ENCODE measurements around the gene MCRS1.

The MCRS1 gene

DNA sequence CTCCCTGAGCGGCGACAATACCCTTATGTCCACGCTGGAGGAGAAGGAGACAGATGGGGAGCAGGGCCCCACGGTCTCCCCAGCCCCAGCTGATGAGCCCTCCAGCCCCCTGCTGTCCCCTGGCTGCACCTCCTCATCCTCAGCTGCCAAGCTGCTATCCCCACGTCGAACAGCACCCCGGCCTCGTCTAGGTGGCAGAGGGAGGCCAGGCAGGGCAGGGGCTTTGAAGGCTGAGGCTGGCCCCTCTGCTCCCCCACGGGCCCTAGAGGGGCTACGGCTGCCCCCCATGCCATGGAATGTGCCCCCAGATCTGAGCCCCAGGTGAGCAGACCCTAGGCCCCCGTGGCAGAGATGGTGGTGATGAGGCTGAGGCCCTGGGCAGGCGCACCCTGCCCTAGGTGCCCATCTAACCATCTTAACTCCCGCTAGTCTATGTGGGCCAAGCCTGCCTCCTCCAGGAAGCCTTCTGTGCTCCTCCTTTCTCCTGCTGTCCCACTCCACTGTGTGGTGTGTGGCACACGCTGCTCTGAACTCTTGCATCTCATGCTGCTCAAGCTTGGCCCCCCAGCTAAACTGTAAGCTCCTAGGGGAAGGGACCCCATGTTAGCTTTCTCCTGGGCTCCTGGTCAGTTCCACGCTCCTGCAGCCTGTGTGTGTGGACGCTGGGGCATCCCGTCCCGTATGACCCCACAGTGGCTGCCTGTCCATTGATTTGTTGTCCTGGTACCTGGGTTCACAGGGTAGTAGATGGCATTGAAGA, 12.1 kb downstream of the MCRS1 start:
- DNase-seq = no peak

DNA sequence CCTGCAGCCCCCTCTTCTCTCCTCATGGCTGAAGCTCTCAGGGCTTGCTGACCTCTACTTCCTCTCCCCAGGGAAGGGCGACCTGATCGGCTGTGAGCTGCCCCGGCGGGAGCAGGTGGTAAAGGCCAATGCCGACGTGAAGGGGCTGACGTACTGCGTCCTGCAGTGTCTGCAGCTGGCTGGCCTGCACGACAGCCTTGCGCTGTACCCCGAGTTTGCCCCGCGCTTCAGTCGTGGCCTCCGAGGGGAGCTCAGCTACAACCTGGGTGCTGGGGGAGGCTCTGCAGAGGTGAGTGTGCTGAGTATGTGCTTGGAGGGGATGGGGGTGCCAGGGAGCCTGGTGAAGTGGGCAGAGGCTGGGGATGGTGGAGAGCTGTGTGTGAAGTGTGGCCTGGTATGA, 13.7 kb downstream of the MCRS1 start:
- no peak for DNase-seq

DNA sequence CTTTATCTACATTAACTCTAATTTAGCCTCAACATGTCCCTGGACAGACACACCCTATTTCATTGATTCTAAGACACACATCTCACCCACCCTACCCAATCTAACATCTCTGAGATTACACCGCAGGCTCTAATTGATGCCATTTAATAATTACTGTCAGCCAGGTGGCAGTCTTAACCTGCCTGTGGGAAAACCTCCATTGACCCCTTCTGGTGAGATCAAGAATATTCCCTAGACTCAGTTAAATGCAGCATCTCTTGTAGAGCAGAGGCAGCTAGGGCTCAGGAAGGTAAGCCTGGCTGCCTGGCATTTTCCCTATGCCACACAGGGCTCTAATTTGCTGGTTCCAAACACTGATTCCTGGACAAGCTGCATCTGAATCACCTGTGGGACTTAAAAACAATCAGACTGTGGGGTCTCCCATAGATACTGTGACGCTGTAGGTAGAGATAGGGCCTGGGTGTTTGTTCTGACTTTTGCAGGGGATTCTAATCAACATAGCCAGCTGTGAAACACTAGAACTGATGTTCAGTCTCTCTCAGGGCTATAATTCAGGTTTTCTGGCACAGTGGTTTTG, 14.3 kb downstream of the MCRS1 start:
- DNase-seq = no peak

DNA sequence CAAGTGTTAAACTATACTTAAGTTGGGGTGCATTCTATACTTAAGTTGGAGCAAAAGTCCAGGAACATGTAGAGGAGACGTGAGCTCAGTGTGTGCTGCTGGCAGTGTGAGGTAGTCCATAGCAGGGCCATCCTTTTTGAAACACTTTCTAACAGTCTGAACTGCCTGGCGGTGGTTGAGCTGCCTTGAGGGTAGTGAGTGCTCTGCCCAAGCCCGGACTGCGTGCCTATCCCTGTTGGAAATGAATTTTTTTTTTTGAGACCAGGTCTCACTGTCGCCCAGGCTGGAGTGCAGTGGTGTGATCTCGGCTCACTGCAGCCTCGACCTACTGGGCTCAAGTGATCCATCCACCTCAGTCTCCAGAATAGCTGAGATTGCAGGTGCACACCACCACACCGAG, 15.0 kb downstream of the MCRS1 start:
- no peak for DNase-seq

DNA sequence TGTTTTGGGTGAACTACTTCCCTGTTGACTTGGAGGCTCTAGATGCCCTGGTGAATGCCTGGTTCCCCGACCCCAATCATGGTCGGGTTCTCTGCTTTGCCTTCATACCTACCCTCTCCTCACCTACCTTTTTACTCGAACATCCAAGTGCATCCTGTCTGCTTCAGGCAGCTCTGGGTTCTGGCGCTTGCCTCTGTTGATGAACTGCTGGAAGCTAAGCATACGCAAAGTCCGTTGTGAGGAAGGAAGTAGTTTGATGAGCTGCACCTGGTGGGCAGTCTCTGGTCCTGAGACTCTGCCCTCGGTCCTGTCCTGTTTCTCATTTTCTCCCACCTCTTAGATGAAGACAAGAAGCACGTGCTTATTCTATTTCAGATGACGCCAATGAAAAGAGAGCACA, 15.5 kb downstream of the MCRS1 start:
- no peak for DNase-seq

DNA sequence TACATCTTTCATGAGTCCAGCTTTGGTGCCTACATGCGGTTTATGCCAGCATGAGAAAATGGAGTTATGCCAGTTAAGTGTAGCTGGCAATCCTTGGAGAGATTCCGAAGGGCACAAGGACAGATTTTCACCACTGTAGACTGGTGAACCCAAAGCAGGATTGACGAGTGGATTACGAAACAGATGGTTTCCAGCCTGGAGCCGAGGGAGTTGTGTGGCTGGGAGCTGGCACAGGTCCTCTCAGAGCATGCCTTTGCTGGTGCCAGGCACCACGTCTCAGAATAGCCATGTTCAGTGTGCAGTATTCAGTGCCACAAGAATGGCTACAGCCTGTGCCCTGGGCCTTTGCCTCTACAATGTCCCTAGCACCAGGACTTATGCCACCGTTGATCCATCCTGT, 15.9 kb downstream of the MCRS1 start:
- no peak for DNase-seq

DNA sequence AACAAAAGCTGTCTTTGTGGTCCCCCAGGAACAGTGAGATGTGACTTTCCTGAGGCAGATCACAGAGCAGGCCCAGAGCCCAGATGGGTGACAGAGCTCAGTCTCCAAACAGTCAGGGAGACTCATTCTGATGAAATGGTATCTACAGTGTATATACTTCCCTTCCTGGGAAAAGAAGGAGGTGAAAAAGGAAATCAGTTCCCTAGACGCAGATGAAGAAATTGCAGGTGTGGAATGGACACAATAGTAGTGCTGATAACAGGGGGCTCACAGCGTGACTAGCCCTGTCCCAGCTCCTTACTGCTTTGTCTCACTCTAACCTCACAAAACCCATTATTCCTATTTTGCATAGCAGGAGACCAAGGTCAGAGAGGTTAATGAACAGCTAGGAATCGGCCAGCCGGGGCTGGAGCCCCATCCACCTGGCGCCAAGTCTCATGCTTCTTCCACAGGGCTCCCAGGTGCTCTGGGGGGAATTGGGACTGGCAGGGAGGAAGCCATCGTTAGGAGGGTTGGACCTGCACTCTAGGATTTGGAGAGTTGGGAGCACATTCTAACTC, 17.2 kb downstream of the MCRS1 start:
- no peak for DNase-seq

DNA sequence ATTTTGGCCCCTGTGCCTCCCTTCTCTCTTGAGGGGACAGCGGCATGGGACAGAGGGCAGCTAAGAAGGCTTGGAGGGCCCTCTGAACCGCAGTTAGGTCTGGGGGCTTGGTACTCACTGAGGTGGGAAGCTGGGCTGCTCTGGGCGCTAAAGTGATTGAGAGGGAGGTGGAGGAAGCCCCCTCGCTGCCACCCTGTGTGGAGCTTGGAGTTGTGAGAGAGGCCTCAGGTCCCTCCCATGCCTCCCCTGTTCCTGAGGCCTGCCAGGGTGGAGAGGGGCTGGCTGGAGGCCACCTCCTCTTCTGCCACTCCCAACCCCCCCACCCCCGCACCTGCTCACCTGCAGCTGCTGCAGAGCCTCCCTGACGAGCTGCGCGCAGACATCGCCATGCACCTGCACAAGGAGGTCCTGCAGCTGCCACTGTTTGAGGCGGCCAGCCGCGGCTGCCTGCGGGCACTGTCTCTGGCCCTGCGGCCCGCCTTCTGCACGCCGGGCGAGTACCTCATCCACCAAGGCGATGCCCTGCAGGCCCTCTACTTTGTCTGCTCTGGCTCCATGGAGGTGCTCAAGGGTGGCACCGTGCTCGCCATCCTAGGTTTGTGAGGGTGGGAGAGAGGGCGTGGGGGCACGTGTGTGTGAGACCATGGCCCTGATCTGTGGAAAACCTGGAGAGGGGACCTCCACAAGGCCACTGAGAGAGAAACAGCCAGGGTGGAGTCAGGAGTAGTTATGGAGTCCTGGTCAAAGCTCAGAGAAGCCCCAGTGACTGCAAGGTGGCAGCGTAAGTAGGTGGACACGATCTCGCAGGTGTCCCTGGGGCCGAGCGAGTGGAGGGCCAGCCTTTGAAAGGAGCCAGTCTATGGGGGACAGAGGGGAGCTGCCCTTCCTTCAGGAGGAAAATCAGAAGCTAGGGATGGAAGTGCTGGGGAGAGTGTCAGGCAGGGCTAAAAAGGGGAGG, 17.9 kb downstream of the MCRS1 start:
- DNase-seq = no peak

DNA sequence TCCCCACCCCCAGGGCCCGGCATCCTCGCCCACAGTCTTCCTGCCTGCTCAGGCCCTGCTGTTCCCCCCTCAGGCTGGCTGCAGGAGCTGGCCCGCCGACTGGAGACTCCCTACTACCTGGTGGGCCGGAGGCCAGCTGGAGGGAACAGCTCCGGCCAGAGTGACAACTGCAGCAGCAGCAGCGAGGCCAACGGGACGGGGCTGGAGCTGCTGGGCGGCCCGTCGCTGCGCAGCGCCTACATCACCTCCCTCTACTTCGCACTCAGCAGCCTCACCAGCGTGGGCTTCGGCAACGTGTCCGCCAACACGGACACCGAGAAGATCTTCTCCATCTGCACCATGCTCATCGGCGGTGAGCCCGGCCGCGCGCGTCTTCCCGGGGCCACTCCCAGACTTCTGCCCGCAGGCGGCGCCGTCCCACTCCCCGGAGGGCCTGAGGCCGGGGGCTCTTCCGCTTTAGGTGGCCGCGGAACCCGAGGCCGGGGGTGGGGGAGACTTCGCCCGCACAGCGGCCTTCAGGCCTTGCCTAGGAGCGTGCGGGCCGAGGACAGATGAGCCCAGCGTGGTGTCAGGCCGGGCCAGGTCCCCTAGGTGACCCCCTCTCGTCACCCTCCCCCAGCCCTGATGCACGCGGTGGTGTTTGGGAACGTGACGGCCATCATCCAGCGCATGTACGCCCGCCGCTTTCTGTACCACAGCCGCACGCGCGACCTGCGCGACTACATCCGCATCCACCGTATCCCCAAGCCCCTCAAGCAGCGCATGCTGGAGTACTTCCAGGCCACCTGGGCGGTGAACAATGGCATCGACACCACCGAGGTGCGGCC, 18.9 kb downstream of the MCRS1 start:
- DNase-seq = no peak

DNA sequence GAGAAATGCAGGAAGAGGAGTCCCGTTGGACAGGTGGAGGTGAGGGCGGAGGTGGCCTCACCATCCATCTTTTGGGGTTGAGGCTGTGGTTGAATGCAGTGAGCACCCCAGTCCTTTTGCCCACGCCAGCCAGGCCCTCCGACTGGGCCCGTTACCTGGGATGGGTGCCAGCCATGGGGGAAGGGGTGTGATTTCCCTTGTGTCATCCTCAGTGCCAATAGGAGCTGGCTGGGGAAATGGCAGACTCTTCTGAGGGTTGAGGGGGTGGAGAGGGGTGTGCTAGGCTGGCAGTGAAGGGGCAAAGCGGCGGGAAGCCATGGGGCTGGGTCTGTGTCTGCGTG, 19.5 kb downstream of the MCRS1 start:
- DNase-seq = no peak

DNA sequence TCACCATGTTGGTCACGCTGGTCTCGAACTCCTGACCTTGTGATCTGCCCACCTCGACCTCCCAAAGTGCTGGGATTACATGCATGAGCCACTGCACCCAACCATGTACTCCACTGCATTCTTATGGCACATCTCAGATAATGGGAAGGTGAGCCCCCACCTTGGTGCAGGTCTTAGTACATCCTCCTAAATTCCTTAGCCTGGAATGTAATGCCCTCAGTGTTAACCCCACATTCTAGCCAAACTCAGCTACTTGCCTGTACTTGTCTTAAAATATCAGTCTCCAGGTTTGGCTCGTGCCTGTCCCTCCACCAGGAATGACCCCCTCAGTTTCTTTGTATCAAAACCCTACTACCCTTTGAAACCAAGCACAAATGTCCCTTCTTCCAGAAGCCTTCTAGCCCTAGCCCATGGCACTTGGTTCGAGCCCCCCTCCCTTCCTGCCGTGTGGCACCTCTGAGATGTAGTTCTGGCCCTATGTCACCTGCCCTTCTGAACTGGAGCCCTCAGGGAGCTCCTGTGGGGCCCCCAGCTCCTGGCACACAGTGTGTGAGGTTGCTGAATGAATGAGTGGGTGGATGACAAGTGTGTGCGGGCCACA, 20.8 kb downstream of the MCRS1 start:
- DNase-seq = no peak

DNA sequence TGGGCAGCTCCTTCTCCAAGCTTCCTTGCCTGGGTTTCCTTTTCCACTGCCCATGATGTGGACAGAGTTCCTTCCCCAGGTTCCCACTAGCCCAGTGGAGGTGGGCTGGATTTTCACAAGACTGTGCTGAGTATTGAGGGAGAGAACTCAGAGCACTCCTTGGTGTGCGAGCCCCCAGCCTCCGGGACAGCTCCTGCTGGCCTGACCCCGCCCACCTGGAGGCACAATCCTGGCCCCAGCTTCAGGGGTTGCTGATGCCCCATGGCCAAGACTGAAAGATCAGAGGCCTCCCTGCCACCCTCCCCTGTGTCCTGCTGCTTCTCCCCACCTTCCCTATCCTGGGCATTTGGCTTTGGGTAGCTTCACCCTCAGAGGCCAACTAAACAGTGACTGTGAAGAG, 21.5 kb downstream of the MCRS1 start:
- DNase-seq = no peak

DNA sequence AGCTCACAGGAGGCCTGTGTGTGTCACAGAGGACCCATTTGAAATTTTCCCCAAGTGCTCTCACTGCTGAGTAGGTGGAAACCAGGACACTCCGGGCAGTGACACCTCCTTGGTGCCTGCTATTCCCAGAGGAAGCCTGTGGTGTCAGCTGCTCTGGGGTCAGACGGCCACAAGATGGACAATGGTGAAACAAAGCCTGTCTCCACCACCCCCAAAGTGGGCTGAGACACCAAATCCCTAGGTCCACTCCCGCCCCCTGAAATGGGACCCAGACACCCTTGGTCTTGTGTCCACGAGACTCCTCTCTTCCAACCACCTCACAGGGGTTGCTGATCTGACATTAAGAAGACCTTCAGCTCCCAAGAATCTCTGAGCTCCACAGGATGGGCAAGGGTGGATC, 22.1 kb downstream of the MCRS1 start:
- no peak for DNase-seq

DNA sequence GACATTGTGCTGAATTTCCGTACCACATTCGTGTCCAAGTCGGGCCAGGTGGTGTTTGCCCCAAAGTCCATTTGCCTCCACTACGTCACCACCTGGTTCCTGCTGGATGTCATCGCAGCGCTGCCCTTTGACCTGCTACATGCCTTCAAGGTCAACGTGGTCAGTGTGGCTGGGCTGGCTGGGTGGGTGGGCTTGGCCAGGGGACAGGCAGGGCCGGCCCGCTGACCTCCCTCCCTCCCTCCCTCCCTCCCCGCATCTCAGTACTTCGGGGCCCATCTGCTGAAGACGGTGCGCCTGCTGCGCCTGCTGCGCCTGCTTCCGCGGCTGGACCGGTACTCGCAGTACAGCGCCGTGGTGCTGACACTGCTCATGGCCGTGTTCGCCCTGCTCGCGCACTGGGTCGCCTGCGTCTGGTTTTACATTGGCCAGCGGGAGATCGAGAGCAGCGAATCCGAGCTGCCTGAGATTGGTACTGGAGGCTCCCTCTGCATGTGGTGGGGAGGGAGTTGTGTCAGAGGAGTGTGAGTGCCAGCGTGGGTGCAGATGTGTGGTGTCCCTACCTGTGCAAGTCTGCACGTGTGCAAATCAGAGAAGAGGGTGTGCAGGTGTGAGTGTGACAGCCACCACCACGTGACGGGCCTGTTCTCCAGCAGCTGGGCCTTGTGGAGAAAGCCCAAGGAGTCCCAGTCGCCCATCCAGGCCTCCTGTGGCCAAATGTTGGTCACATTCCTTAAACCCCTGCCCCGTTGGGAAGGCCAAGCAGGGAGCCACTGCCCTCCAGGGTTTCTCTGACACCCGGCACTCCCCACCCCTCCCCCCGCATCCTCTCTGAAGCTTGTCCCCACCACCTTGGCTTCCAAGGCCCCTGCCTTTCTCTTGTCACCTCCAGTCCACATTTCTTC, 23.8 kb downstream of the MCRS1 start:
- no peak for DNase-seq

DNA sequence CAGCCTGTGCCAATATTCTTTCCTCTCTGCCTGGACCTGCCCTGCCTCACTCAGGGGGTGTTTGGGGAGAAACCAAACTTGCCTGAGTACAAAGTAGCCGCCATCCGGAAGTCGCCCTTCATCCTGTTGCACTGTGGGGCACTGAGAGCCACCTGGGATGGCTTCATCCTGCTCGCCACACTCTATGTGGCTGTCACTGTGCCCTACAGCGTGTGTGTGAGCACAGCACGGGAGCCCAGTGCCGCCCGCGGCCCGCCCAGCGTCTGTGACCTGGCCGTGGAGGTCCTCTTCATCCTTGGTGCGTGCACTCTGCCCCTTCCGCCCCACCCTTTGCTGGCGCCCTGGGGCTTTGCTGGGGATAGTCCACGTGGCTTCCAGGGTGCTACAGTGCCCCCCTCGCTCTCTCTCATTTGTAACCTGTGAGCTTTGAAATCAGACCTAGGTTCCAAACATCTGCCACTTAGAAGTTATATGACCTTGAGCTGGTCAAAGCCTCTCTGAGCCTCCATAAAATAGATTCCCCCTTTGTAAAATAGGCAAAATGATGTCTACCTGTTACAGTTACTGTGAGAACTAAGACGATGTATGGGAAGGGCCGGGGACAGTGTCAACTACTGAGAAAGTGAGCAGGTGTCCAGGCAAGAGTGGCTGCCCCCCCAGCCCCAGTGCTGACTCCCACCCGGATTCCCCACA, 24.6 kb downstream of the MCRS1 start:
- no peak for DNase-seq

DNA sequence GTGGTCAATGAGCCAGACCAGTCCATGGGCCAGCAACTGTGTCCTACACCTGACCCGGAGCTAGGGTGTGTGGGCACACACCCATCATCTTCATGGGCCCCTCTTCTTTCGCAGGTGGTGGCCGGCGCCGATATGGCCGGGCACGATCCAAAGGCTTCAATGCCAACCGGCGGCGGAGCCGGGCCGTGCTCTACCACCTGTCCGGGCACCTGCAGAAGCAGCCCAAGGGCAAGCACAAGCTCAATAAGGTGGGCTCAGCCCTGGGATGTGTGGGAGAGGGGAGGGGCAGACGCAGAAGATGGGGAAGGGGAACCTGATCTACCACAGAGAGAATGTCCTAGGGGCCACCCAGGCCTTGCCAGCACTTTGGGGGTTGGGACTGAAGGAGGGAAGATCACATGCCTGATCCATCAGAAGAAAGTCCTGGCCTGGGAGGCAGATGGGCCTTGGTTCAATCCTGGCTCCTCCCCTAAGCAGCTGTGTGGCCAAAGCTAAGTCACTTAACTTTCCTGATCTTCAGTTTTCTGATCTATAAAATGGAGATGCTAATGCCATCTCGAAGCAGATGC, 25.3 kb downstream of the MCRS1 start:
- DNase-seq = no peak

DNA sequence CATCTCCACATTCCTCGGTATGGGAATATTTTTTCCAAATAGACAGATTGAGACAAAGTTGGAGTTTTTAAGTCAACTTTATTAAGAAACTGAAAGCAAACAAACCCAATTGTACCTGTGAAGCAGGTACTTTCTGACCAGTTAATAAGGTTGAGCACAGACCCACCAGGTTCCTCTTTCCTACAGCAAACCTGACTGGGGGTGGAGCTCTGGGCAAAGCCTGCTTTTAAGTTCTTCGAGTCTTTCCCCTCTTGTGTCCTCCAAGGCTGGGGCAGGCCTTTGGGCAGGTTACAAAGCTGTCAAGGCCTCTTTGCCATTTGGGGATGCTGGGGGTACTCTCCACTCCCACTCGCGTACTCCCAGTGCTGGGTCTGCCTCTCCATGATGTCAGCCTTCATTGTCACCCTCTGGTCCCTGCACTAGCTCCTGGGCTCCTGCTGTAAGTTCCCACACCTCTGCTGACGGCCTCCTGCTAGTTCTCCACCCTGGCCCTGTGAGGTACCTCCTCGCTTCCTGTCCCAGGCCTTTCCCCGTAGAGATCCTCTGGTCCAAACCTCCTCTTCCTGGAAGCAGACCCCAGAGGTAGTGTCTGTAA, 25.9 kb downstream of the MCRS1 start:
- DNase-seq = no peak

DNA sequence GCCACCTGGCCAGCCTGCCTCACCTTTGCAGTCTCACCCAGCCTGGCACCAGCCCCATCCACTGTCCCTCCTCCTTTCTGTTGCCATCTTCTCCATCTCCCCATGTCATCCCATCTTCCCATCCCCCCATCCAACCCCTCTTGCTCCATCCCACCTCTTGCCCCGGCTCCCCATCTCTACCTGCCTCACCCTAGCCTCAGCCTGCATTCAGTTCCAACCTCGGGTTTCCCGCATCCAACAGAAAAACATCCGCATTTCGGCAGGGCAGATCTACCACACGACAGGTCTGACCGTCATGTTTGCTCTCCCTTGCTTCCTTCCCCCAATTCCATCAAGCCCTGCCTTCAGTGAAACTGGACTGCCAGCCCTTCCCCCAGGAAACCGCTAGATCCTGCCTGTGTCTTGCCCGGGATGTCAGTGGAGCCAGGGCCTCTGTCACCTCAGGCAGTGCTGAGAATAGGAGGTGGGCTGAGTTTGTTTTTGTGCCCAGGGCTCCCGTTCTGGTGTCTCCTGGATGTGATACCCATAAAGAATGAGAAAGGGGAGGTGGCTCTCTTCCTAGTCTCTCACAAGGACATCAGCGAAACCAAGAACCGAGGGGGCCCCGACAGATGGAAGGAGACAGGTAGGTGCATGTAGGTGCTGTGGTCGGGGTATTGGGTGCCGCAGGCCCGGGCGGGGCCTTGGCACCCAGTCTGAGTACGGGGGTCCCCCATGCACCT, 26.6 kb downstream of the MCRS1 start:
- no peak for DNase-seq
